ENCODE data around the gene PLA1A. TPM values are rescaled to one million over a fixed set of nuclear protein-coding genes. Genes with fewer than 3 reads are reported as not detected.

The PLA1A gene
- total and polyA plus RNA-seq, 5 donors, result 4.3 to 7.5 (median 4.9) TPM

DNA sequence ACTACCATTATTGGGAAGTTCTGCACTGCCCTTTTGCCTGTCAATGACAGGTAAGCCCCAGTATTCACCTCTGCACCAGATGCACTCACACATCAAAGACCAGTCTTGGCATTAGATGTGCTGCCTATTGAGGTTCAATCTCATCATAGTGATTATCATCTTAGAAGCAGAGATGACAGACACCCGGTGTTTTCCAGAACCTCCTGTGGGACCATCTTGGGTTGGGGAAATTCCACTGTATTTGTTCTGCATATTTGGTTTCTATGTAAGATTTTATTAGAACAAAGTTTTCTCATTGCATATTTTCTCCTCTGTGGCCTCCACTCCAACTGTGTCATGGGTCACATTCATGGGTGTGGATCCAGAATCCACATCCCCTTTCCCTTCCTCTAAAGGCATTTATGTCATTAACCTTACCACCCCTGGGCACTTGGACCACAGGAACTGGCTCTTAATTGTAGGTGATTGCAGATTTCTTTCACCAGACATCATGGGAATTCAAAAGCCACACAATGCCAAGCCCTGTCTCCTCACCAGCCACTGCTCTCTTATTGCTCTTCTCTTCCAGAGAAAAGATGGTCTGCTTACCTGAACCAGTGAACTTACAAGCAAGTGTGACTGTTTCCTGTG lies 31.2 kb downstream of the PLA1A start:
- Histone ChIP-seq H3K27me3 (ENCODE audit: control insufficient read depth, insufficient read depth) (no peaks in the 10 kb centered on the region), H3K4me3 (ENCODE audit: low read length) (no peak overlapping the region), H3K27ac (ENCODE audit: low read length) (peak overlapping the region; percentile 50), H3K9me3 (ENCODE audit: control insufficient read depth, low read length) (no peaks in the 10 kb centered on the region), H3K4me1 (ENCODE audit: control insufficient read depth, insufficient read depth, low read length) (peaks cover 24% of the 10 kb centered on the region)
- ATAC-seq (peak in 1 of 2 donors; percentile 40), DNase-seq (no peak)
- intact Hi-C loops (cut with DNase I), result no loop called here
- WGBS, result 58% methylated on average over 1 of the region's 1 CpG

DNA sequence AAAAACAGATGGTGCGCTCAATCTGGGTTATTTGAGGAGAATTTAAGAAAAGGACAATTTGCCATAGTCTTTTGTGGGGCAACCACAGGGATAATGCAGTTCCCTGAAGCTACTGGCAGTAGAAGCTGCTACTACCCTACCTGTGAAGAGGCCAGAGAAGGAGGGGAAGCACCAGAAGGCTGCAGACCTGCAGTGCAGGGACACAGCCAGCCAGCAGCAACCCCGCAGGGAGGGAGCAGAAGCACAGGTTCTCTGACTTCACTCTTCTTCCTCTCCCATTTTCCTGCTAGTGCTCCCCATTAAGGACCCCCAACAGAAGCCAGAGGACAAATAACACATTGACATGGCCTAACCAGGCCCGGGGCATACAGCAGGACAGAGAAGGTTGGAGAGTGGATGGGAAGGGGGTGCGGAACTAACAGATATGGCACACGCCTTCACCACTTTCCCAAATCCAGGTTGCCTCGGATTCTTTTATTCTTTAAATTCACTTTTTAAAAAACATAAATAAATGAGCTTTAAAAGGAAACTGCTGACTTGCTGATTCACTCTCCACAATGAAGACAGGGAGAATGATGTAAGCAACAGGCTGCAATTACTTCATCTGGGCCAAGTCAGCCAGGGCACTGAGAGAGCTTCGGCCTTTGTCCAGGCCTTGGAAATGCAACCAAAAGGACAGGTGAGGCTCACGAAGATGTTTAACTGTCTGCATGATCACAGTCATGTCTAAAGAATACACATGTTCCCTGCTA lies 32.6 kb downstream of the PLA1A start:
- WGBS, result 77% methylated on average over 8 of the region's 8 CpGs
- intact Hi-C loops (cut with DNase I), result no loop called here
- peaks cover 22% of the 10 kb centered on the region for H3K4me1 ChIP-seq (ENCODE audit: control insufficient read depth, insufficient read depth, low read length)
- ATAC-seq, result peak in 1 of 2 donors; percentile 48
- DNase-seq, result no peak
- no peaks in the 10 kb centered on the region for H3K9me3 ChIP-seq (ENCODE audit: control insufficient read depth, low read length)
- H3K27me3 ChIP-seq (ENCODE audit: control insufficient read depth, insufficient read depth), result no peaks in the 10 kb centered on the region
- H3K4me3 ChIP-seq (ENCODE audit: low read length), result no peak overlapping the region
- peak overlapping the region; percentile 62 for H3K27ac ChIP-seq (ENCODE audit: low read length)

DNA sequence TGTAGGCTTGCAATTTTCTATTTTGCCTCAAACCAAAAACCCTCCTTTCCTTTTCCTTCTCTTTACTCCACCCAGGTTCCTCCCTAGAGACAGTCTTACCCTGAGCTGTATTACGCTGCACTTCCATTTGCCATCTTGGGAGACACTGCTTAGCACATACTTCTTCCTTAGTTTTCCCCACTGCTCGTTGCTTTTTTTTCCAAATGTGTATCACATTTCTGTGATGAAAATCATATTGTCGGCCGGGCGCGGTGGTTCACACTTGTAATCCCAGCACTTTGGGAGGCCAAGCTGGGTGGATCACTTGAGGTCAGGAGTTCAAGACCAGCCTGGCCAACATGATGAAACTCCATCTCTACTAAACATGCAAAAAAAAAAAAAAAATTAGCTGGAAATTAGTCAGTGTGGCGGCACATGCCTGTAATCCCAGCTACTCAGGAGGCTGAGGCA lies 33.2 kb downstream of the PLA1A start:
- ATAC-seq (peak in 1 of 2 donors; percentile 48), DNase-seq (no peak)
- no peaks in the 10 kb centered on the region for H3K9me3 ChIP-seq (ENCODE audit: control insufficient read depth, low read length)
- no peak overlapping the region for H3K4me3 ChIP-seq (ENCODE audit: low read length)
- no peaks in the 10 kb centered on the region for H3K27me3 ChIP-seq (ENCODE audit: control insufficient read depth, insufficient read depth)
- H3K27ac ChIP-seq (ENCODE audit: low read length), result peak overlapping the region; percentile 62
- WGBS, result 78% methylated on average over 7 of the region's 7 CpGs
- intact Hi-C loops (cut with DNase I), result no loop called here
- peaks cover 21% of the 10 kb centered on the region for H3K4me1 ChIP-seq (ENCODE audit: control insufficient read depth, insufficient read depth, low read length)

DNA sequence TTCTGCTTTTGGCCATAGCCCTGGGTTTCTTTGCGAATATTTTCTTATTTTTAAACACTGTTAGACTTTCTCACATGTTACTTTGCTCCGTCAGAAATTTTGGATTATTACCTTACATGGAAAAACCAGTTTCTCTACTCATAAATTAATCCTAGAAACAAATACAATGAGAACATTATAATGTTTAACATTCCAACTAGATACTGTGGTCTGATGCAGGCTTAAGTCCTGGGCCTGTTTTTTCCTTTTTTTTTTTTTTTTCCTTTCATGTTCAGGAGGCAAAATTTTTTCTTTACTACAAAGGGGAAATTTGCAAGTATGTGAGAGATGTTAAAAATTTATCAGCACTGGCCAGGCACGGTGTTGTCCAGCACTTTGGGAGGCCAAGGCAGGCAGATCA lies 33.8 kb downstream of the PLA1A start:
- no peak for DNase-seq
- intact Hi-C loops (cut with DNase I), result no loop called here

DNA sequence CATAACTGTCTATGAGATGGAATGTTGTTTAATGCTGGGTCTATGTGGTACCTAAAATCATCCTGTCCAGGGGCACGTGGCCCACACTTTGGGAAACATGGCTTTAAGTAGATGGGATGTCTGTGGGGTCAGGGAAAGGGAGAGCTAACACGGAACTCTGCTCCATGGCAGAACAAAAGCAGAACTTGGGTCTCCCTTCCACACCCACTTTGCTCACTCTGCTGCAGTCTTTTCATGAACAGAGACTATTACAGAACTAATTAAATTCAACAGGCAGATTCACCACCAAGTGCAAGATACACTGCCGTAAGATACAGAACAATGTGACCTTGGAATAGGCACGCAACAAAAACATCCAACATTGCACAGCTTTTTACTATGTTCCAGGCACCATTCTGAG lies 34.5 kb downstream of the PLA1A start:
- H3K27ac ChIP-seq (ENCODE audit: low read length), result no peak overlapping the region
- intact Hi-C loops (cut with DNase I), result no loop called here
- WGBS, result 67% methylated on average over 4 of the region's 4 CpGs

More for the DNA sequence above, 33.8 kb downstream of the PLA1A start:
- ATAC-seq, result no peak
- WGBS, result 78% methylated on average over 3 of the region's 3 CpGs
- H3K27me3 ChIP-seq (ENCODE audit: control insufficient read depth, insufficient read depth), result no peaks in the 10 kb centered on the region
- H3K27ac ChIP-seq (ENCODE audit: low read length), result no peak overlapping the region
- peaks cover 19% of the 10 kb centered on the region for H3K4me1 ChIP-seq (ENCODE audit: control insufficient read depth, insufficient read depth, low read length)
- H3K4me3 ChIP-seq (ENCODE audit: low read length), result no peak overlapping the region
- H3K9me3 ChIP-seq (ENCODE audit: control insufficient read depth, low read length), result no peaks in the 10 kb centered on the region

DNA sequence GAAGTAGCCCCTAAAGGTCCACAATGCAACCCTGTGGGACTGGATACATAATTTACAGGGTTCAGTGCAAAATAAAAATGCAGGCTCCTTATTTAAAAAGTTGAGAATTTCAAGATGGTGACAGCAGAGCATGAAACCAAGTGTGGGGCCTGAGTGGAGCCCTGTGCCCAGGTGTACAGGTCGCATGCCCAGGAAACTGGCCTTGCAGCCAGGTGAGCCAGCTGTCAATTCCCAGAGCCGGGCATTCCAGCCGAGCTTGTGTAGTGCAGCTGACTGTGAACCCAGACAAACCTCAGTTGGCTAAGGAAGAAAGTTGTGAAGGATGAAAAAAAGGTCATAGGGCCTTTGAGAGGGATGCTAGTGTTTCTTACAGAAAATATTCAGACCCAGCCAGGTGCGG lies 35.1 kb downstream of the PLA1A start:
- ATAC-seq (no peak), DNase-seq (no peak)
- Histone ChIP-seq H3K27ac (ENCODE audit: low read length) (no peak overlapping the region), H3K4me3 (ENCODE audit: low read length) (no peak overlapping the region), H3K27me3 (ENCODE audit: control insufficient read depth, insufficient read depth) (no peaks in the 10 kb centered on the region), H3K4me1 (ENCODE audit: control insufficient read depth, insufficient read depth, low read length) (peaks cover 20% of the 10 kb centered on the region), H3K9me3 (ENCODE audit: control insufficient read depth, low read length) (no peaks in the 10 kb centered on the region)
- 89% methylated on average over 4 of the region's 4 CpGs for WGBS
- intact Hi-C loops (cut with DNase I), result no loop called here

More for the DNA sequence above, 34.5 kb downstream of the PLA1A start:
- Histone ChIP-seq H3K27me3 (ENCODE audit: control insufficient read depth, insufficient read depth) (no peaks in the 10 kb centered on the region), H3K4me1 (ENCODE audit: control insufficient read depth, insufficient read depth, low read length) (peaks cover 22% of the 10 kb centered on the region), H3K9me3 (ENCODE audit: control insufficient read depth, low read length) (no peaks in the 10 kb centered on the region), H3K4me3 (ENCODE audit: low read length) (no peak overlapping the region)
- ATAC-seq (no peak), DNase-seq (no peak)

DNA sequence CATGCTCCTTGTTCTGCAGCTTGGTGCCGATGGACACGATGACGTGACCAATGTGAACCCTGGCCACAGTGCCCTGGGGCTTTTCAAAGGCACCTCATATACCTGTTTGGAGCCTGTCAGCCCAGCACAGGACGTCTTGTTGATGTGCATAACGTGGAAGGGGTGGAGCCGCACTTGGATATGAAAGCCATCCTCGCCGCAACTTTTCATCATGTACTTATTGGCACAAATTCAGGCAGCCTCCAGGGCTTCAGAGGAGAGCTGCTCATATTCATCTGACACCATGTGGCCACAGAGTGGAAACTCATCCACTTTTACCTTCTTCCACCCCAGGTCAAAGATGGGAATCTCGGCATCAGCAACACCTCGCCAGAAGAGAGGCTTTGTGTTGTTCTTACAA lies 38.0 kb downstream of the PLA1A start:
- DNase-seq (no peak), ATAC-seq (no peak)
- Histone ChIP-seq H3K27me3 (ENCODE audit: control insufficient read depth, insufficient read depth) (no peaks in the 10 kb centered on the region), H3K4me3 (ENCODE audit: low read length) (no peak overlapping the region), H3K9me3 (ENCODE audit: control insufficient read depth, low read length) (no peaks in the 10 kb centered on the region), H3K4me1 (ENCODE audit: control insufficient read depth, insufficient read depth, low read length) (peaks cover 19% of the 10 kb centered on the region), H3K27ac (ENCODE audit: low read length) (peak overlapping the region; percentile 78)
- intact Hi-C loops (cut with DNase I), result no loop called here
- 74% methylated on average over 10 of the region's 10 CpGs for WGBS

DNA sequence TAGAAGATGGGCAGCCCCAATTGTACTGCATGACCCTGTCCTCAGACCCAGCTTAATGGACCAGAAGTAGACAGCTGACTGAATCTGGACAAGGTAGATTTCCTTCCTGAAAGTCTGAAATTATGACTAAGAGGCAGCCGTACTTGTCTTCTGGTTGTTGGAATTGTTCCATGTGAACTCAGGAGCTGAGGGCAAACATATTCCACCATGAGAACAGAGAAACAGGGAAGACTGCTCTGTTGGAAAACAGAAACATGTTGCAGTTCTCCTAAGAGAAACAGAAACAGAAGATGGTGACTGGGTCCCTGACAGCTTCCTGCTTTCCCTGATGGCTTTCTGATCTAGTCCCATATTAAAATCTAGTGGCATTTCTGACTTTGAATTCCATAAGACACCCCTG lies 38.6 kb downstream of the PLA1A start:
- peak in 1 of 2 donors; percentile 4 for ATAC-seq
- DNase-seq, result no peak
- no peaks in the 10 kb centered on the region for H3K9me3 ChIP-seq (ENCODE audit: control insufficient read depth, low read length)
- intact Hi-C loops (cut with DNase I), result no loop called here
- 15% methylated on average over 1 of the region's 1 CpG for WGBS
- H3K27me3 ChIP-seq (ENCODE audit: control insufficient read depth, insufficient read depth), result no peaks in the 10 kb centered on the region
- H3K4me1 ChIP-seq (ENCODE audit: control insufficient read depth, insufficient read depth, low read length), result peaks cover 19% of the 10 kb centered on the region
- H3K27ac ChIP-seq (ENCODE audit: low read length), result peak overlapping the region; percentile 78
- H3K4me3 ChIP-seq (ENCODE audit: low read length), result no peak overlapping the region

DNA sequence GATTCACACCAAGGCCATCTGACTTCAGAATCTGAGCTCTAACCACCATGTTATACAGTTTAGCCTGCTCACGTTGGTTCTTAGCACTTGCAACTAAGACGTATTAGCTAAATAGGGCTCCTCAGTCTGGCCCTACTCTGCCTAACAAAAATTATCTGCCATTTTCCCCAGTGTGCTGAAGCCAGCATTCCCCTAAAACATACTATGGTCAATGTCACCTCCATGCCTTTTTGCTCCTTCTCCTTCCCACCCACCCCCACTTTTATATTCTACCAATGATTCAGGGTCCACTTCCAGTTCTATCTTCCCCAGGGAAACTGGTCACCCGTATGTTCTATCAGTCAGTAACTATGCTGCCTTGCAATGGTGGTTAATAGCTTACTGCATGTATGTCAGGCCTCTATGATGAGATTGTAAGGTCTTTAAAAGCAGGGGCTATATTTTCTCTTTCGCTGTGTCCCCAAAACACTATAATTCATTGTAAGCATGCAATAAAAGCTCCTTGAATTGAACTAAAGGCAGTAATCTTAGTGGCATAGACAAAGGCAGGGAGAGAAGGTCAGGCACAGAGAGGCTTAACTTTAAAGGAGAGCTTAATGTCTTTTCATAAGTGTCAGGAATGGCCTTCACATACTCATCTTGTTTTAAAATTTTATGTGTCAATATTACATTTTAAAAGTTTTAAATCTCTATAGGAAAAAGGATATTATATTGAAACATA lies 39.4 kb downstream of the PLA1A start:
- DNase-seq (no peak), ATAC-seq (no peak)
- Histone ChIP-seq H3K9me3 (ENCODE audit: control insufficient read depth, low read length) (no peaks in the 10 kb centered on the region), H3K4me1 (ENCODE audit: control insufficient read depth, insufficient read depth, low read length) (peaks cover 19% of the 10 kb centered on the region), H3K27ac (ENCODE audit: low read length) (peak overlapping the region; percentile 77), H3K4me3 (ENCODE audit: low read length) (no peak overlapping the region), H3K27me3 (ENCODE audit: control insufficient read depth, insufficient read depth) (no peaks in the 10 kb centered on the region)
- WGBS, result 81% methylated on average over 4 of the region's 4 CpGs
- intact Hi-C loops (cut with DNase I), result no loop called here

DNA sequence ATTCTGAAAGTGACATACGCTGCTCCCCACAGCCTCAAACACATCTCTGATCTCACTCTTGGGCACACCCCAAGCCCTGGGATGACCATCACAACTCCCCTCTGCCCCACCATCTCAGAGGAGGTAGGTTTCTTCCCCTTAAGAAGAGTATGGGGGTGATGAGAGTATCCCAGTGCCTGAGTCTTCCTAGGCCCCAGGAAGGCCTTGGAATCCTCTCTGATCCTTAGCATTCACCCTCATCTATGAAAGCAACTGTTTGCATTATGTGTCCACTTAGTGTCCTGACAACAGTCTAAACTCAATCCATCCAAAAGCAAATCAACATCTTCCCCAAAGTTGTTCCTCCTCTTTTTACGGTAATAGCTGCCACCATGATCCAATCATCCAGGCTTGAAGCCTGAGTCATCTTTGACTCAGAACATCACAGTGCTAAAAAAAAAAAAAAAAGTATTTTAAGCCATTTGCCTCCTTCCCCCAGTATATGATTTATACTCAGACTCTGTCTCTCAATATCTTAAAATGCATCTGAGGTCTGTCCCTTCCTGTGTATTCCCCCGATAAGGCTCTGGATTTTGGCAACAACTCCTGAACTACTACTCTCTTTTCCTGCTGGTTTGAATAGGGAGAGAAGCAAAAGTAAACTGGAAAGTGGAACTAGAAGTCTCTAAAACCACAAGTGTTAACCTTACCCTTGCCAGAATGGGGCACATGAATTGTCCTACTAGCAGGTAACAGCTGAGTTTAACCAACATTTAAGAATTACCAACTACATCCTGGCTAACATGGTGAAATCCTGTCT lies 40.2 kb downstream of the PLA1A start:
- Histone ChIP-seq H3K27ac (ENCODE audit: low read length) (peak overlapping the region; percentile 99), H3K9me3 (ENCODE audit: control insufficient read depth, low read length) (no peaks in the 10 kb centered on the region), H3K4me3 (ENCODE audit: low read length) (no peak overlapping the region), H3K27me3 (ENCODE audit: control insufficient read depth, insufficient read depth) (no peaks in the 10 kb centered on the region), H3K4me1 (ENCODE audit: control insufficient read depth, insufficient read depth, low read length) (peaks cover 19% of the 10 kb centered on the region)
- 50% methylated on average over 3 of the region's 3 CpGs for WGBS
- intact Hi-C loops (cut with DNase I), result no loop called here
- no peak for DNase-seq
- peak; percentile 19 to 69 for ATAC-seq
